ENCODE results near the gene CPSF3. TPM values are rescaled to one million over a fixed set of nuclear protein-coding genes. Genes with fewer than 3 reads are reported as not detected.
"Not testable (repeated sequence)": the region's sequence is repeated elsewhere in the genome, so short reads cannot be mapped to it uniquely, and the experiment has no call there.

The CPSF3 gene
- total RNA-seq, 1 donor from 2014 or later: 26.2 TPM

- ATAC-seq: no peak
These were observed 49.1 kb downstream of the CPSF3 start for GRCh38 chr2:9472511-9472910.

- peak; percentile 49 for ATAC-seq
These were observed 50.0 kb downstream of the CPSF3 start for GRCh38 chr2:9473308-9473984.

- ATAC-seq: peak; percentile 57
These were observed 50.5 kb downstream of the CPSF3 start for GRCh38 chr2:9473985-9474360.

- peak; percentile 86 for ATAC-seq
These were observed 51.1 kb downstream of the CPSF3 start, which contains the start of gene IAH1 for GRCh38 chr2:9474361-9475057. Gene IAH1 (plus strand): TSS chr2:9474551. CDS start chr2:9474567, 16 bp downstream.

GRCh38 chr2:9477914-9478313 lies 54.5 kb downstream of the CPSF3 start:
- no peak for ATAC-seq

GRCh38 chr2:9478526-9478925 lies 55.1 kb downstream of the CPSF3 start:
- ATAC-seq: no peak

- ATAC-seq: no peak
These were observed 56.7 kb downstream of the CPSF3 start for GRCh38 chr2:9480157-9480556.

GRCh38 chr2:9483107-9483506 lies 59.7 kb downstream of the CPSF3 start:
- no peak for ATAC-seq

- no peak for ATAC-seq
These were observed 61.1 kb downstream of the CPSF3 start for GRCh38 chr2:9484533-9484932.

GRCh38 chr2:9488583-9489547 lies 65.4 kb downstream of the CPSF3 start:
- ATAC-seq: no peak

GRCh38 chr2:9490789-9491188 lies 67.3 kb downstream of the CPSF3 start:
- ATAC-seq: no peak

GRCh38 chr2:9492927-9493326 lies 69.5 kb downstream of the CPSF3 start:
- no peak for ATAC-seq

- no peak for ATAC-seq
These were observed 70.0 kb downstream of the CPSF3 start for GRCh38 chr2:9493478-9493877.

- no peak for ATAC-seq
These were observed 70.6 kb downstream of the CPSF3 start for GRCh38 chr2:9494081-9494480.

- peak; percentile 93 for ATAC-seq
These were observed 73.6 kb downstream of the CPSF3 start for GRCh38 chr2:9497017-9497416.

GRCh38 chr2:9498210-9498609 lies 74.8 kb downstream of the CPSF3 start:
- no peak for ATAC-seq

GRCh38 chr2:9508931-9509330 lies 85.5 kb downstream of the CPSF3 start:
- no peak for ATAC-seq

- not testable (repeated sequence) for ATAC-seq
These were observed 90.5 kb downstream of the CPSF3 start for GRCh38 chr2:9513946-9514345.

- no peak for ATAC-seq
These were observed 93.8 kb downstream of the CPSF3 start for GRCh38 chr2:9517118-9517782.

GRCh38 chr2:9518163-9518562 lies 94.7 kb downstream of the CPSF3 start:
- no peak for ATAC-seq

GRCh38 chr2:9518780-9519179 lies 95.3 kb downstream of the CPSF3 start:
- no peak for ATAC-seq

GRCh38 chr2:9519250-9519649 lies 95.8 kb downstream of the CPSF3 start:
- ATAC-seq: no peak

Measured in esophagus mucosa (tissue), 1 donor.